Measurements from ENCODE around the gene P2RY14. TPM values are rescaled to one million over a fixed set of nuclear protein-coding genes. Genes with fewer than 3 reads are reported as not detected.

The P2RY14 gene
- total and polyA plus RNA-seq, 8 donors, result 1.7 to 43.2 (median 9.2) TPM

- DNase-seq, result no peak
- no peak for TF ChIP-seq POLR2A (IDR thresholded peaks at IDR 0.05)
- no peak for TF ChIP-seq POLR2AphosphoS5 (IDR thresholded peaks at IDR 0.05)
- no peak for TF ChIP-seq CTCF (IDR thresholded peaks at IDR 0.05)
- H3K27ac ChIP-seq, result no peak overlapping the region
- H3K27me3 ChIP-seq, result no peaks in the 10 kb centered on the region
- intact Hi-C loops (cut with DNase I; ENCODE audit: low total_unique reads), result no loop called here
- no peaks in the 10 kb centered on the region for H3K36me3 ChIP-seq
- WGBS, 5 donors, result 89 to 96% (median 91%) methylated on average over 6 of the region's 6 CpGs
- peaks cover 7 to 15% (median 10%) of the 10 kb centered on the region in 4 donors for H3K4me1 ChIP-seq
- no peaks in the 10 kb centered on the region for H3K9me3 ChIP-seq
- H3K4me3 ChIP-seq, result no peak overlapping the region
Measured at GRCh38 chr3:151306168-151306810, 27.9 kb upstream of the P2RY14 start.

- 85 to 95% (median 90%) methylated on average over 4 of the region's 4 CpGs for WGBS, 5 donors
- H3K36me3 ChIP-seq, result no peaks in the 10 kb centered on the region
- peak overlapping the region in 1 of 5 donors; percentile 20 for H3K27ac ChIP-seq
- no peak for TF ChIP-seq POLR2AphosphoS5 (IDR thresholded peaks at IDR 0.05)
- no peak for TF ChIP-seq CTCF (IDR thresholded peaks at IDR 0.05)
- no peak for TF ChIP-seq POLR2A (IDR thresholded peaks at IDR 0.05)
- no peak for TF ChIP-seq EP300 (IDR thresholded peaks at IDR 0.05)
- H3K4me3 ChIP-seq, result no peak overlapping the region
- no peaks in the 10 kb centered on the region for H3K27me3 ChIP-seq
- no peaks in the 10 kb centered on the region for H3K9me3 ChIP-seq
- peaks cover 7 to 15% (median 10%) of the 10 kb centered on the region in 4 donors for H3K4me1 ChIP-seq
- no peak for DNase-seq
- intact Hi-C loops (cut with DNase I; ENCODE audit: low total_unique reads), result no loop called here
Measured at GRCh38 chr3:151305775-151306151, 27.4 kb upstream of the P2RY14 start.

GRCh38 chr3:151305060-151305774 lies 26.9 kb upstream of the P2RY14 start:
- H3K36me3 ChIP-seq, result no peaks in the 10 kb centered on the region
- no peak for TF ChIP-seq POLR2A (IDR thresholded peaks at IDR 0.05)
- peak in 1 of 7 experiments; percentile 4 for TF ChIP-seq CTCF (IDR thresholded peaks at IDR 0.05)
- TF ChIP-seq EP300 (IDR thresholded peaks at IDR 0.05), result no peak
- TF ChIP-seq POLR2AphosphoS5 (IDR thresholded peaks at IDR 0.05), result peak in 1 of 3 donors; percentile 61
- peaks cover 7 to 15% (median 10%) of the 10 kb centered on the region in 4 donors for H3K4me1 ChIP-seq
- 41 to 50% (median 45%) methylated on average over 7 of the region's 7 CpGs for WGBS, 5 donors
- H3K4me3 ChIP-seq, result no peak overlapping the region
- peak; percentile 61 to 80 for DNase-seq
- H3K27ac ChIP-seq, result peak overlapping the region in 1 of 5 donors; percentile 47
- intact Hi-C loops (cut with DNase I; ENCODE audit: low total_unique reads), result no loop called here
- H3K27me3 ChIP-seq, result no peaks in the 10 kb centered on the region
- no peaks in the 10 kb centered on the region for H3K9me3 ChIP-seq

GRCh38 chr3:151303751-151304150 lies 25.4 kb upstream of the P2RY14 start:
- Histone ChIP-seq H3K4me1 (peaks cover 7 to 15% (median 10%) of the 10 kb centered on the region in 4 donors), H3K9me3 (no peaks in the 10 kb centered on the region), H3K4me3 (no peak overlapping the region), H3K27ac (no peak overlapping the region), H3K27me3 (no peaks in the 10 kb centered on the region), H3K36me3 (no peaks in the 10 kb centered on the region)
- 66 to 85% (median 77%) methylated on average over 2 of the region's 2 CpGs for WGBS, 5 donors
- TF ChIP-seq CTCF (IDR thresholded peaks at IDR 0.05) (no peak), POLR2AphosphoS5 (IDR thresholded peaks at IDR 0.05) (no peak), POLR2A (IDR thresholded peaks at IDR 0.05) (no peak), EP300 (IDR thresholded peaks at IDR 0.05) (no peak)
- intact Hi-C loops (cut with DNase I; ENCODE audit: low total_unique reads), result no loop called here
- DNase-seq, result no peak

Measured in stomach (tissue), 9 donors.